Tibial artery (tissue), 4 donors: Measurements from ENCODE around the gene ZNF10.

Experiments used
- DNase-seq, 2 donors: peaks; one replicate each; pipeline ENCODE4 v3.0.0-alpha.2; 2019
- H3K27ac ChIP-seq, 2 donors: fragments of 200-600 bp; sonication (generic) in 1 of 2; 1 replicate in 1 of 2; 2 replicates in 1 of 2; pipeline ENCODE4 v1.5.1; 2018 to 2019; ENCODE audit warnings: mild to moderate bottlenecking in 1 of 2
- H3K27me3 ChIP-seq, 2 donors: fragments of 200-600 bp; sonication (generic) in 1 of 2; one replicate each; pipeline versions ENCODE4 v1.5.1 to v1.6.0; 2016 to 2019
- H3K36me3 ChIP-seq, 3 donors: fragments of 200-600 bp; sonication (generic) in 2 of 3; one replicate each; pipeline ENCODE4 v1.5.1; 2016 to 2019; ENCODE audit warnings: mild to moderate bottlenecking in 2 of 3
- H3K4me1 ChIP-seq, 4 donors: fragments of 200-600 bp; sonication (generic) in 2 of 4; 1 replicate in 3 of 4; 2 replicates in 1 of 4; pipeline ENCODE4 v1.5.1; 2016 to 2019
- H3K4me3 ChIP-seq, 2 donors: fragments of 200-600 bp; sonication (generic) in 1 of 2; 1 replicate in 1 of 2; 2 replicates in 1 of 2; pipeline ENCODE4 v1.5.1; 2018 to 2019; ENCODE audit warnings: mild to moderate bottlenecking in 2 of 2
- H3K9me3 ChIP-seq, 3 donors: fragments of 200-600 bp; sonication (generic) in 1 of 3; one replicate each; pipeline ENCODE4 v1.5.1; 2016 to 2019
- intact Hi-C: fragments of 100-400 bp; cut with DNase I; formaldehyde crosslinking; loops from one replicate; pipeline ENCODE4 v1.15.0; 2023; ENCODE audit warnings: low total_unique reads
- TF ChIP-seq, protein P1 (sequence below), 2 experiments: fragments of 200-600 bp in 1 of 2; fragments of 450-650 bp in 1 of 2; IDR thresholded peaks; one replicate each; pipeline ENCODE4 v1.5.1; 2017 to 2019; ENCODE audit warnings: antibody characterized with exemption in 2 of 2, mild to moderate bottlenecking in 1 of 2, moderate library complexity in 1 of 2

ZNF10 gene

DNA sequence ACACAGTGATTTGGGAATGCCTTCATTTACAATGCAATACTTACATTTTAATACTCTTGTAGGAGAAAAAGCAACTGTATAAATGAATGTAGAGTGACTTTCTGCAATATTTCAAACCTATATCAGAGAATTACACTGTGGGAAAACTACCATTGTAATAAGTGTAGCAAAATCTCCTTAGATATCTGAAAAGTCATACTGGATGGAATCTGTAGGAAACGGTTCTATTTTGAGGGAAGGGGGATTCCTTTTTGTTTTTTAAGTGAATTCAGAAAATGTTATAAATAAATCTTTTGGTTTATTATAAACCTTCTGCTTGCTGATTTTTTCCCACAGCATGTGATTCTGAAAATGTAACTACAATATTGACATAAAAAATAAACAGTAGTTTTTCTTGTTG is 23.3 kb upstream of the ZNF10 start:
- TF ChIP-seq, protein P1, sequence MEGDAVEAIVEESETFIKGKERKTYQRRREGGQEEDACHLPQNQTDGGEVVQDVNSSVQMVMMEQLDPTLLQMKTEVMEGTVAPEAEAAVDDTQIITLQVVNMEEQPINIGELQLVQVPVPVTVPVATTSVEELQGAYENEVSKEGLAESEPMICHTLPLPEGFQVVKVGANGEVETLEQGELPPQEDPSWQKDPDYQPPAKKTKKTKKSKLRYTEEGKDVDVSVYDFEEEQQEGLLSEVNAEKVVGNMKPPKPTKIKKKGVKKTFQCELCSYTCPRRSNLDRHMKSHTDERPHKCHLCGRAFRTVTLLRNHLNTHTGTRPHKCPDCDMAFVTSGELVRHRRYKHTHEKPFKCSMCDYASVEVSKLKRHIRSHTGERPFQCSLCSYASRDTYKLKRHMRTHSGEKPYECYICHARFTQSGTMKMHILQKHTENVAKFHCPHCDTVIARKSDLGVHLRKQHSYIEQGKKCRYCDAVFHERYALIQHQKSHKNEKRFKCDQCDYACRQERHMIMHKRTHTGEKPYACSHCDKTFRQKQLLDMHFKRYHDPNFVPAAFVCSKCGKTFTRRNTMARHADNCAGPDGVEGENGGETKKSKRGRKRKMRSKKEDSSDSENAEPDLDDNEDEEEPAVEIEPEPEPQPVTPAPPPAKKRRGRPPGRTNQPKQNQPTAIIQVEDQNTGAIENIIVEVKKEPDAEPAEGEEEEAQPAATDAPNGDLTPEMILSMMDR (IDR thresholded peaks at IDR 0.05): no peak
- H3K27ac ChIP-seq: no peak overlapping the region
- DNase-seq: no peak
- H3K27me3 ChIP-seq: no peaks in the 10 kb centered on the region
- intact Hi-C loops: no loop called here
- H3K4me1 ChIP-seq: no peaks in the 10 kb centered on the region
- no peak overlapping the region for H3K4me3 ChIP-seq
- peaks cover 29 to 99% (median 97%) of the 10 kb centered on the region in 3 donors for H3K9me3 ChIP-seq
- H3K36me3 ChIP-seq: peaks cover 79 to 94% (median 93%) of the 10 kb centered on the region in 3 donors

DNA sequence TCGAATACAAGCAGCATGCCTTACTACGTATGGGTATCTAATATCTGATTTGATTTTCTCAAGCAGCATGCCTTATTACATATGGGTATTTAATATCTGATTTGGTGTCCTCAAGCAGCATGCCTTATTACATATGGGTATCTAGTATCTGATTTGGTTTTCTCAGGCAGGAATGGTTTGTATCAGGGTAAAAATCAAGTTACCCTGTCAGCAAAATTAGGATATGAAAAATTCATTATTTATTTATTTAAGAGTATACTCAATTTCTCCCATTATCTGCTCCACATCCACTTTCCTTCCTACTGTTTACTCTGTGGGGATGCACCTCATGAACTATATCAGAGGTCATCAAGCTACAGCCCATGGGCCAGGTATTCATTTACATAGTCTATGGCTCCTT is 22.3 kb upstream of the ZNF10 start:
- Histone ChIP-seq H3K4me3 (no peak overlapping the region), H3K36me3 (peaks cover 69 to 92% (median 90%) of the 10 kb centered on the region in 3 donors), H3K27ac (no peak overlapping the region), H3K4me1 (no peaks in the 10 kb centered on the region), H3K9me3 (peaks cover 21 to 97% (median 95%) of the 10 kb centered on the region in 3 donors), H3K27me3 (no peaks in the 10 kb centered on the region)
- DNase-seq: no peak
- TF ChIP-seq, protein P1 (IDR thresholded peaks at IDR 0.05): no peak
- intact Hi-C loops: no loop called here

DNA sequence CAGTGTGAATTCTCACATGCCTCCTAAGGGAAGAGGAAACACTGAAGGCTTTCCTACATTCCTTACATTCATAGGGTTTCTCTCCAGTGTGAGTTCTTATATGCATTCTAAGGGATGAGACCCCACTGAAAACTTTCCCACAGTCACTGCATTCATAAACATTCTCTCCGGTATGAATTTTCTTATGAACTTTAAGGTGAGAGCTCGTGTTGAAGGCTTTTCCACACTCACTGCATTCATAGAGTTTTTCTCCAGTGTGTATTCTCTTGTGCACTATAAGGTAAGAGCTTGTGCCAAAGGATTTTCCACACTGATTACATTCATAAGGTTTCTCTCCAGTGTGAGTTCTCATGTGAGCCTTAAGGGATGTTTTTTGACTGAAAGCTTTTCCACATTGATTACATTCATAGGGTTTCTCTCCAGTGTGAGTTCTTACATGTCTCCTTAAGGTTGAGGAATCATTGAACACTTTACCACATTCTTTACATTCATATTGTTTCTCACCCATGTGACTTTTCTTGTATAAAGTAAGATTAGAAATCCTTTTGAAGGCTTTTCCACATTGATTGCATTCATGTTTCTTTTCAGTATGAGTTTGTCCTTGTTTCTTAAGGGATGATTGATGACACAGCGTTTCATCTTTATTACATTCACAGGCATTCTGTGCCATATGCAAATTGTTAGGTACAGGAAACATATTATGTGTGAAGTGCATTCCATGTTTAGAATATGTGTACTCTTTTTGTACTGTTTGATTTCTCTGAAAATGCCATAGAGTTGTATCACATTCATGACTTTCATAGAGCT is 9.8 kb upstream of the ZNF10 start:
- H3K27me3 ChIP-seq: no peaks in the 10 kb centered on the region
- peaks cover 27 to 98% (median 97%) of the 10 kb centered on the region in 3 donors for H3K9me3 ChIP-seq
- DNase-seq: no peak
- no peaks in the 10 kb centered on the region for H3K4me1 ChIP-seq
- peaks cover 71 to 100% (median 98%) of the 10 kb centered on the region in 3 donors for H3K36me3 ChIP-seq
- H3K4me3 ChIP-seq: no peak overlapping the region
- intact Hi-C loops: no loop called here
- no peak overlapping the region for H3K27ac ChIP-seq
- TF ChIP-seq, protein P1 (IDR thresholded peaks at IDR 0.05): no peak

DNA sequence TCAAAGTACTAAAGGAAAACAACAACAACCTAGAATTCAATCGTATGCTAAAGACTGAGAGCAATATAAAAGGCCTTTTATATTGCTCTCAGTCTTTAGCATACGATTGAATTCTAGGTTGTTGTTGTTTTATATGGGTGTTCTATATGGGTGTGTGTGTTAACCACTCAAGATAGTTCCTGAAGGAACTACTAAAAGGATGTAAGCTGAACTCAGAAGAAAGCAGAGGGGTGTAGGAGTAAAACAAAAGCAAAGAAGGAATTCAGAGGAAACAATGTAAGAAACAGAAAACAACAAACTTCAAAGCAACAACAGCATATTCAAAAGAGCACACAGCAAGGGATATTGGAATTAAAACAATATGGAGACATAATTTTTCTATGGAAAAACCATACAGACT is 5.8 kb upstream of the ZNF10 start:
- Histone ChIP-seq H3K36me3 (peaks cover 54 to 96% (median 89%) of the 10 kb centered on the region in 3 donors), H3K9me3 (peaks cover 17 to 92% (median 79%) of the 10 kb centered on the region in 3 donors), H3K4me1 (peaks cover 0 to 5% (median 0%) of the 10 kb centered on the region in 4 donors), H3K4me3 (no peak overlapping the region), H3K27ac (no peak overlapping the region), H3K27me3 (no peaks in the 10 kb centered on the region)
- intact Hi-C loops: no loop called here
- TF ChIP-seq, protein P1 (IDR thresholded peaks at IDR 0.05): no peak
- no peak for DNase-seq

DNA sequence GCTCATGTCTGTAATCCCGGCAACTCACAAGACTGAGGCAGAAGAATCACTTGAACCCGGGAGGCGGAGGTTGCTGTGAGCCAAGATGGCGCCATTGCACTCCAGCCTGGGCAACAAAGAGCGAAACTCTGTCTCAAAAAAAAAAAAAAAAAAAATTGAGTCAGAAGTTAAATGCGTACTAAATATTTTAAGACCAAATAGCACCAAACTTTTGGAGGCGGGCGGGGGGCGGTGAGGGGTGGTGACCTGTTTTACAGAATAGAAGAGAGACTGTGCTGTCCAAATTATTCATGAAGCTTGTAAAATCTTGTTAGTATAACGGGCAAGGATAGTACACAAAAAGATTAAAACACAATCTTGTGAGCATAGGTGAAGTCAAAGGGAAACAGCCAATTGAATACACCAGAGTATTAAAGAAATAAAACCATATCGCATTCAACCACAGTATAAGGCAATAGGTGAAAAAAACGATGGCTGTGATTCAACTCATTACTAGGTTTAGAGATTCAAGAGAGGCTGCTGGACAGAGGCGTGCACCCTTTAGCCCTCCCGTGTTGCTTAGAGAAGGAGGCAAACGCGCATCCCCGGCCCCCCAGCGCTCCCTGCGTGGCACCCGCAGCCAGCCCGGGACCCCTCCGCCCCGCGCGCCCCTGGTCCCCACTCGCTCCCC is 924 bp upstream of the ZNF10 start:
- Histone ChIP-seq H3K27ac (peak overlapping the region; percentile 93 to 97), H3K4me1 (peaks cover 0 to 10% (median 2%) of the 10 kb centered on the region in 4 donors), H3K4me3 (peak overlapping the region; percentile 68 to 86), H3K9me3 (peaks cover 0 to 73% (median 48%) of the 10 kb centered on the region in 3 donors), H3K36me3 (peaks cover 51 to 71% (median 66%) of the 10 kb centered on the region in 3 donors), H3K27me3 (no peaks in the 10 kb centered on the region)
- TF ChIP-seq, protein P1 (IDR thresholded peaks at IDR 0.05): no peak
- DNase-seq: no peak
- intact Hi-C loops: loop anchor here (2.0 kb wide), 1 partner anchor 49 kb away; the partner anchor contains the start of gene ZNF140
